ENCODE data around the gene EPB41L4A. TPM values are rescaled to one million over a fixed set of nuclear protein-coding genes. Genes with fewer than 3 reads are reported as not detected.
"Not testable (repeated sequence)": the region's sequence is repeated elsewhere in the genome, so short reads cannot be mapped to it uniquely, and the experiment has no call there.

EPB41L4A gene
- total RNA-seq, 1 experiment from 2014 or later: 4.7 TPM

- Histone ChIP-seq H3K27me3 (ENCODE audit: control insufficient read depth, insufficient read depth, low read length) (peaks cover 42% of the 10 kb centered on the region), H3K4me3 (ENCODE audit: insufficient read depth, low read depth, low read length) (peak overlapping the region; percentile 83), H3K36me3 (replicated peaks; ENCODE audit: control insufficient read depth, insufficient read depth, low read length) (no peaks in the 10 kb centered on the region)
- peak; percentile 16 for DNase-seq
Measured at GRCh38 chr5:112417931-112418658, 982 bp downstream of the EPB41L4A start.

GRCh38 chr5:112415552-112415951, 3.5 kb downstream of the EPB41L4A start:
- no peak for DNase-seq
- peaks cover 33% of the 10 kb centered on the region for H3K27me3 ChIP-seq (ENCODE audit: control insufficient read depth, insufficient read depth, low read length)
- H3K4me3 ChIP-seq (ENCODE audit: insufficient read depth, low read depth, low read length): no peak overlapping the region
- no peaks in the 10 kb centered on the region for H3K36me3 ChIP-seq (replicated peaks; ENCODE audit: control insufficient read depth, insufficient read depth, low read length)

GRCh38 chr5:112413611-112414010, 5.5 kb downstream of the EPB41L4A start:
- no peaks in the 10 kb centered on the region for H3K36me3 ChIP-seq (replicated peaks; ENCODE audit: control insufficient read depth, insufficient read depth, low read length)
- no peak overlapping the region for H3K4me3 ChIP-seq (ENCODE audit: insufficient read depth, low read depth, low read length)
- DNase-seq: no peak
- H3K27me3 ChIP-seq (ENCODE audit: control insufficient read depth, insufficient read depth, low read length): peaks cover 17% of the 10 kb centered on the region

GRCh38 chr5:112412346-112412745, 6.7 kb downstream of the EPB41L4A start:
- peaks cover 5% of the 10 kb centered on the region for H3K27me3 ChIP-seq (ENCODE audit: control insufficient read depth, insufficient read depth, low read length)
- H3K4me3 ChIP-seq (ENCODE audit: insufficient read depth, low read depth, low read length): no peak overlapping the region
- no peaks in the 10 kb centered on the region for H3K36me3 ChIP-seq (replicated peaks; ENCODE audit: control insufficient read depth, insufficient read depth, low read length)
- no peak for DNase-seq

GRCh38 chr5:112411903-112412302, 7.2 kb downstream of the EPB41L4A start:
- no peaks in the 10 kb centered on the region for H3K36me3 ChIP-seq (replicated peaks; ENCODE audit: control insufficient read depth, insufficient read depth, low read length)
- DNase-seq: no peak
- peaks cover 1% of the 10 kb centered on the region; the same call in 1 of the 2 replicates for H3K27me3 ChIP-seq (ENCODE audit: control insufficient read depth, insufficient read depth, low read length)
- H3K4me3 ChIP-seq (ENCODE audit: insufficient read depth, low read depth, low read length): no peak overlapping the region

- DNase-seq: no peak
- no peak overlapping the region for H3K4me3 ChIP-seq (ENCODE audit: insufficient read depth, low read depth, low read length)
- H3K27me3 ChIP-seq (ENCODE audit: control insufficient read depth, insufficient read depth, low read length): no peaks in the 10 kb centered on the region
Measured at GRCh38 chr5:112407666-112408065, 11.4 kb downstream of the EPB41L4A start.

GRCh38 chr5:112407240-112407639, 11.8 kb downstream of the EPB41L4A start:
- Histone ChIP-seq H3K27me3 (ENCODE audit: control insufficient read depth, insufficient read depth, low read length) (no peaks in the 10 kb centered on the region), H3K36me3 (replicated peaks; ENCODE audit: control insufficient read depth, insufficient read depth, low read length) (no peaks in the 10 kb centered on the region), H3K4me3 (ENCODE audit: insufficient read depth, low read depth, low read length) (no peak overlapping the region)
- no peak for DNase-seq

More at GRCh38 chr5:112407666-112408065, 11.4 kb downstream of the EPB41L4A start:
- no peaks in the 10 kb centered on the region for H3K36me3 ChIP-seq (replicated peaks; ENCODE audit: control insufficient read depth, insufficient read depth, low read length)

- Histone ChIP-seq H3K4me3 (ENCODE audit: insufficient read depth, low read depth, low read length) (no peak overlapping the region), H3K36me3 (replicated peaks; ENCODE audit: control insufficient read depth, insufficient read depth, low read length) (no peaks in the 10 kb centered on the region), H3K27me3 (ENCODE audit: control insufficient read depth, insufficient read depth, low read length) (no peaks in the 10 kb centered on the region)
- DNase-seq: no peak
Measured at GRCh38 chr5:112403069-112403468, 16.0 kb downstream of the EPB41L4A start.

- Histone ChIP-seq H3K27me3 (ENCODE audit: control insufficient read depth, insufficient read depth, low read length) (no peaks in the 10 kb centered on the region), H3K4me3 (ENCODE audit: insufficient read depth, low read depth, low read length) (no peak overlapping the region), H3K36me3 (replicated peaks; ENCODE audit: control insufficient read depth, insufficient read depth, low read length) (no peaks in the 10 kb centered on the region)
- DNase-seq: no peak
Measured at GRCh38 chr5:112401924-112402323, 17.2 kb downstream of the EPB41L4A start.

GRCh38 chr5:112397690-112398089, 21.4 kb downstream of the EPB41L4A start:
- H3K27me3 ChIP-seq (ENCODE audit: control insufficient read depth, insufficient read depth, low read length): no peaks in the 10 kb centered on the region
- no peak overlapping the region for H3K4me3 ChIP-seq (ENCODE audit: insufficient read depth, low read depth, low read length)
- DNase-seq: no peak

GRCh38 chr5:112396430-112396829, 22.6 kb downstream of the EPB41L4A start:
- no peak for DNase-seq
- H3K4me3 ChIP-seq (ENCODE audit: insufficient read depth, low read depth, low read length): no peak overlapping the region
- H3K36me3 ChIP-seq (replicated peaks; ENCODE audit: control insufficient read depth, insufficient read depth, low read length): no peaks in the 10 kb centered on the region
- H3K27me3 ChIP-seq (ENCODE audit: control insufficient read depth, insufficient read depth, low read length): no peaks in the 10 kb centered on the region

More at GRCh38 chr5:112397690-112398089, 21.4 kb downstream of the EPB41L4A start:
- H3K36me3 ChIP-seq (replicated peaks; ENCODE audit: control insufficient read depth, insufficient read depth, low read length): no peaks in the 10 kb centered on the region

- H3K4me3 ChIP-seq (ENCODE audit: insufficient read depth, low read depth, low read length); DNase-seq; H3K36me3 ChIP-seq (replicated peaks; ENCODE audit: control insufficient read depth, insufficient read depth, low read length); H3K27me3 ChIP-seq (ENCODE audit: control insufficient read depth, insufficient read depth, low read length): not testable (repeated sequence)
Measured at GRCh38 chr5:112395299-112395698, 23.8 kb downstream of the EPB41L4A start.

GRCh38 chr5:112390327-112390726, 28.8 kb downstream of the EPB41L4A start:
- Histone ChIP-seq H3K4me3 (ENCODE audit: insufficient read depth, low read depth, low read length) (no peak overlapping the region), H3K36me3 (replicated peaks; ENCODE audit: control insufficient read depth, insufficient read depth, low read length) (no peaks in the 10 kb centered on the region), H3K27me3 (ENCODE audit: control insufficient read depth, insufficient read depth, low read length) (no peaks in the 10 kb centered on the region)
- no peak for DNase-seq

GRCh38 chr5:112388739-112389138, 30.3 kb downstream of the EPB41L4A start:
- DNase-seq: no peak
- Histone ChIP-seq H3K36me3 (replicated peaks; ENCODE audit: control insufficient read depth, insufficient read depth, low read length) (no peaks in the 10 kb centered on the region), H3K27me3 (ENCODE audit: control insufficient read depth, insufficient read depth, low read length) (no peaks in the 10 kb centered on the region), H3K4me3 (ENCODE audit: insufficient read depth, low read depth, low read length) (no peak overlapping the region)

GRCh38 chr5:112388074-112388473, 31.0 kb downstream of the EPB41L4A start:
- H3K36me3 ChIP-seq (replicated peaks; ENCODE audit: control insufficient read depth, insufficient read depth, low read length): no peaks in the 10 kb centered on the region
- no peak for DNase-seq
- H3K27me3 ChIP-seq (ENCODE audit: control insufficient read depth, insufficient read depth, low read length): no peaks in the 10 kb centered on the region
- H3K4me3 ChIP-seq (ENCODE audit: insufficient read depth, low read depth, low read length): no peak overlapping the region
